ENCODE measurements around the gene LARP7.
"Not testable (repeated sequence)": the region's sequence is repeated elsewhere in the genome, so short reads cannot be mapped to it uniquely, and the experiment has no call there.

Gene LARP7
- long read RNA-seq, donor 1, partial matches to known transcripts: 94 of 104 reads
- long read RNA-seq, donor 1, other reads (novel, unspliced or antisense): 0 of 104 reads
- long read RNA-seq, donor 2, partial matches to known transcripts: 35 of 39 reads
- long read RNA-seq, donor 2, other reads (novel, unspliced or antisense): 0 of 39 reads
- long read RNA-seq, donor 3, partial matches to known transcripts: 31 of 37 reads
- long read RNA-seq, donor 3, other reads (novel, unspliced or antisense): 0 of 37 reads
- long read RNA-seq, donor 4, transcript LARP7-206 (7 exons, 1,047 nt): major isoform, 7 of 77 reads
- long read RNA-seq, donor 4, partial matches to known transcripts: 63 of 77 reads
- long read RNA-seq, donor 4, other reads (novel, unspliced or antisense): 0 of 77 reads
- long read RNA-seq, donor 5, partial matches to known transcripts: 57 of 65 reads
- long read RNA-seq, donor 5, other reads (novel, unspliced or antisense): 0 of 65 reads
- long read RNA-seq, donor 6, partial matches to known transcripts: 44 of 51 reads
- long read RNA-seq, donor 6, other reads (novel, unspliced or antisense): 0 of 51 reads
- long read RNA-seq, donor 7, partial matches to known transcripts: 132 of 140 reads
- long read RNA-seq, donor 7, other reads (novel, unspliced or antisense): 0 of 140 reads
- long read RNA-seq, donor 8, partial matches to known transcripts: 85 of 89 reads
- long read RNA-seq, donor 8, other reads (novel, unspliced or antisense): 0 of 89 reads

GRCh38 chr4:112636688-112637551 lies at the start of gene LARP7, which contains the start of gene ZGRF1:
Gene LARP7 (plus strand): TSS chr4:112637143. CDS start chr4:112644670, 7,527 bp downstream.
Gene ZGRF1 (minus strand): TSS chr4:112636909. CDS start chr4:112633176, 3,733 bp downstream.
- peak; percentile 99 for DNase-seq

GRCh38 chr4:112589206-112589605 lies 47.7 kb upstream of the LARP7 start:
- DNase-seq: no peak

- DNase-seq: no peak
These were observed 45.4 kb upstream of the LARP7 start for GRCh38 chr4:112591593-112591992.

GRCh38 chr4:112592717-112593116 lies 44.2 kb upstream of the LARP7 start:
- no peak for DNase-seq

- DNase-seq: no peak
These were observed 43.4 kb upstream of the LARP7 start for GRCh38 chr4:112593438-112594133.

GRCh38 chr4:112594993-112595392 lies 42.0 kb upstream of the LARP7 start:
- DNase-seq: no peak

- peak; percentile 4 for DNase-seq
These were observed 32.4 kb upstream of the LARP7 start for GRCh38 chr4:112604589-112604988.

GRCh38 chr4:112612814-112613213 lies 24.1 kb upstream of the LARP7 start:
- DNase-seq: not testable (repeated sequence)

GRCh38 chr4:112616984-112617383 lies 20.0 kb upstream of the LARP7 start:
- DNase-seq: no peak

GRCh38 chr4:112626228-112626627 lies 10.7 kb upstream of the LARP7 start:
- DNase-seq: no peak

- DNase-seq: no peak
These were observed 3.3 kb upstream of the LARP7 start for GRCh38 chr4:112633477-112634235.

GRCh38 chr4:112637552-112637866 lies 566 bp downstream of the LARP7 start:
- DNase-seq: no peak

GRCh38 chr4:112642526-112642925 lies 5.6 kb downstream of the LARP7 start:
- DNase-seq: no peak

GRCh38 chr4:112644595-112645535 lies 7.9 kb downstream of the LARP7 start:
- DNase-seq: not testable (repeated sequence)

GRCh38 chr4:112645541-112646329 lies 8.8 kb downstream of the LARP7 start:
- no peak for DNase-seq

- no peak for DNase-seq
These were observed 9.9 kb downstream of the LARP7 start for GRCh38 chr4:112646632-112647537.

GRCh38 chr4:112647785-112648184 lies 10.8 kb downstream of the LARP7 start:
- no peak for DNase-seq
